Prostate gland (tissue), 2 donors: ENCODE data around the gene CELF2.

Source experiments
- POLR2A ChIP-seq: fragments of 450-650 bp; IDR thresholded peaks from one replicate; pipeline ENCODE4 v1.6.1; 2016; ENCODE audit warnings: antibody characterized with exemption, mild to moderate bottlenecking
- TF ChIP-seq, protein P1 (sequence below), 4 experiments: fragments of 200-600 bp in 2 of 4; fragments of 450-650 bp in 2 of 4; sonication (generic) in 2 of 4; IDR thresholded peaks; 1 replicate in 3 of 4; 2 replicates in 1 of 4; pipeline ENCODE4 v1.5.1; 2016 to 2019; ENCODE audit warnings: antibody characterized with exemption in 4 of 4, mild to moderate bottlenecking in 2 of 4, moderate library complexity in 2 of 4

DNA sequence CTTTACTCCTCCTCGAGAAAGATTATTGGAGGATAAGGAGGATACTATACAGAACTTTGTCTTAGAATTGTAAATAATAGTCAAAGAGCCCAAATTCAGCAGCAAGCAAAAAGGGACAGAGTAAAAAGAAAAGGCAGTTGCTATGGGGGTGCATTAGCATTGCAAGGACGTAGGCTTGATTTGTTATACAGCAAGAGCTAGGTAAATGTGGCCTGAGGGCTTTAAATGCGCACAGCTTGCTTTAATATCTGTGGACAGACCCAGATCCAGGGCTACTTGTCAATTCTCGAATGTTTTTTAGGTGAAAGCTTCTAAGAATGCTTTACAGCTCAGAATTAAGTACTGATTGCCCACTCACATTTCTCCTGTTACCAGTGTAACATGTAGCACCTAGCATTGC, 58.5 kb downstream of the CELF2 start:
- TF ChIP-seq, protein P1, sequence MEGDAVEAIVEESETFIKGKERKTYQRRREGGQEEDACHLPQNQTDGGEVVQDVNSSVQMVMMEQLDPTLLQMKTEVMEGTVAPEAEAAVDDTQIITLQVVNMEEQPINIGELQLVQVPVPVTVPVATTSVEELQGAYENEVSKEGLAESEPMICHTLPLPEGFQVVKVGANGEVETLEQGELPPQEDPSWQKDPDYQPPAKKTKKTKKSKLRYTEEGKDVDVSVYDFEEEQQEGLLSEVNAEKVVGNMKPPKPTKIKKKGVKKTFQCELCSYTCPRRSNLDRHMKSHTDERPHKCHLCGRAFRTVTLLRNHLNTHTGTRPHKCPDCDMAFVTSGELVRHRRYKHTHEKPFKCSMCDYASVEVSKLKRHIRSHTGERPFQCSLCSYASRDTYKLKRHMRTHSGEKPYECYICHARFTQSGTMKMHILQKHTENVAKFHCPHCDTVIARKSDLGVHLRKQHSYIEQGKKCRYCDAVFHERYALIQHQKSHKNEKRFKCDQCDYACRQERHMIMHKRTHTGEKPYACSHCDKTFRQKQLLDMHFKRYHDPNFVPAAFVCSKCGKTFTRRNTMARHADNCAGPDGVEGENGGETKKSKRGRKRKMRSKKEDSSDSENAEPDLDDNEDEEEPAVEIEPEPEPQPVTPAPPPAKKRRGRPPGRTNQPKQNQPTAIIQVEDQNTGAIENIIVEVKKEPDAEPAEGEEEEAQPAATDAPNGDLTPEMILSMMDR (IDR thresholded peaks at IDR 0.05), result no peak
- TF ChIP-seq POLR2A, result no peak
